Measurements from ENCODE around the gene PHF10. TPM values are rescaled to one million over a fixed set of nuclear protein-coding genes. Genes with fewer than 3 reads are reported as not detected.
A peak's percentile ranks its signal among the peaks of the same experiment; 100 is the strongest.
"Not testable (repeated sequence)": the region's sequence is repeated elsewhere in the genome, so short reads cannot be mapped to it uniquely, and the experiment has no call there.

The PHF10 gene
- total RNA-seq, 4 donors from 2014 or later: 41.5 to 93.1 (median 47.8) TPM

GRCh38 chr6:169701954-169702839 lies 22.1 kb downstream of the PHF10 start, which contains the start of the genes C6orf120 and WDR27:
Gene C6orf120 (plus strand): TSS chr6:169702126. CDS start chr6:169702460, 334 bp downstream.
Gene WDR27 (minus strand): TSS chr6:169702029. CDS start chr6:169689005, 13,024 bp downstream.
- peak; percentile 98 for DNase-seq (ENCODE audit: low spot score in 2 of 2)
- Histone ChIP-seq H3K27ac (peak within 1 kb of the TSS; percentile 91), H3K36me3 (no peaks in the 10 kb centered on the region), H3K4me1 (peaks cover 46% of the 10 kb centered on the region), H3K4me3 (peak within 1 kb of the TSS; percentile 80), H3K9me3 (no peaks in the 10 kb centered on the region), H3K27me3 (no peaks in the 10 kb centered on the region)
- peak; percentile 80 to 94 for TF ChIP-seq POLR2A (IDR thresholded peaks at IDR 0.05)
- no peak for TF ChIP-seq CTCF (IDR thresholded peaks at IDR 0.05)
- peak; percentile 86 to 96 (median 87) for TF ChIP-seq POLR2AphosphoS5 (IDR thresholded peaks at IDR 0.05)
- WGBS: 0% methylated on average over 11 of the region's 92 CpGs

GRCh38 chr6:169701311-169701953 lies 22.9 kb downstream of the PHF10 start:
- no peaks in the 10 kb centered on the region for H3K9me3 ChIP-seq
- peak overlapping the region; percentile 80 for H3K4me3 ChIP-seq
- no peaks in the 10 kb centered on the region for H3K36me3 ChIP-seq
- TF ChIP-seq CTCF (IDR thresholded peaks at IDR 0.05) (no peak), EP300 (IDR thresholded peaks at IDR 0.05) (no peak), POLR2A (IDR thresholded peaks at IDR 0.05) (no peak)
- H3K27ac ChIP-seq: peak overlapping the region; percentile 91
- H3K27me3 ChIP-seq: no peaks in the 10 kb centered on the region
- under 1% methylated on average over 22 of the region's 54 CpGs for WGBS
- no peak for DNase-seq (ENCODE audit: low spot score in 2 of 2)
- peaks cover 46% of the 10 kb centered on the region for H3K4me1 ChIP-seq

- Histone ChIP-seq H3K27ac (no peak overlapping the region), H3K36me3 (no peaks in the 10 kb centered on the region), H3K4me3 (peak overlapping the region; percentile 80), H3K27me3 (no peaks in the 10 kb centered on the region), H3K9me3 (no peaks in the 10 kb centered on the region), H3K4me1 (peaks cover 46% of the 10 kb centered on the region)
- no peak for DNase-seq (ENCODE audit: low spot score in 2 of 2)
- TF ChIP-seq CTCF (IDR thresholded peaks at IDR 0.05): no peak
- TF ChIP-seq POLR2AphosphoS5 (IDR thresholded peaks at IDR 0.05): no peak
- no peak for TF ChIP-seq POLR2A (IDR thresholded peaks at IDR 0.05)
- TF ChIP-seq EP300 (IDR thresholded peaks at IDR 0.05): no peak
- WGBS: 37% methylated on average over 5 of the region's 5 CpGs
Measured at GRCh38 chr6:169700296-169700695, 24.0 kb downstream of the PHF10 start.

GRCh38 chr6:169697115-169697514 lies 27.2 kb downstream of the PHF10 start:
- WGBS: 89% methylated on average over 10 of the region's 10 CpGs
- H3K9me3 ChIP-seq; H3K27ac ChIP-seq; H3K27me3 ChIP-seq; H3K4me3 ChIP-seq; H3K36me3 ChIP-seq; DNase-seq (ENCODE audit: low spot score in 2 of 2): not testable (repeated sequence)
- peaks cover 23% of the 10 kb centered on the region for H3K4me1 ChIP-seq

- TF ChIP-seq POLR2A (IDR thresholded peaks at IDR 0.05) (no peak), CTCF (IDR thresholded peaks at IDR 0.05) (no peak), EP300 (IDR thresholded peaks at IDR 0.05) (no peak), POLR2AphosphoS5 (IDR thresholded peaks at IDR 0.05) (no peak)
- H3K4me3 ChIP-seq: no peak overlapping the region
- no peaks in the 10 kb centered on the region for H3K9me3 ChIP-seq
- H3K4me1 ChIP-seq: peaks cover 9% of the 10 kb centered on the region
- H3K27ac ChIP-seq: no peak overlapping the region
- H3K36me3 ChIP-seq: no peaks in the 10 kb centered on the region
- no peak for DNase-seq (ENCODE audit: low spot score in 2 of 2)
- WGBS: 76% methylated on average over 5 of the region's 5 CpGs
- no peaks in the 10 kb centered on the region for H3K27me3 ChIP-seq
Measured at GRCh38 chr6:169695131-169695530, 29.2 kb downstream of the PHF10 start.
